Breast epithelium (tissue), 4 donors: Measurements from ENCODE around the gene EFEMP1. TPM values are rescaled to one million over a fixed set of nuclear protein-coding genes. Genes with fewer than 3 reads are reported as not detected.

Experiments
- DNase-seq, 2 donors: peaks; one replicate each; pipeline ENCODE4 v3.0.0-alpha.2; 2019; ENCODE audit warnings: low spot score in 2 of 2
- H3K27ac ChIP-seq, 2 donors: fragments of 200-600 bp; sonication (generic) in 1 of 2; one replicate each; pipeline ENCODE4 v1.5.1; 2016 to 2019; ENCODE audit warnings: mild to moderate bottlenecking in 1 of 2
- H3K27me3 ChIP-seq, 2 donors: fragments of 200-600 bp; sonication (generic) in 1 of 2; one replicate each; pipeline versions ENCODE4 v1.5.1 to v1.6.0; 2017 to 2019; ENCODE audit warnings: control low read depth in 1 of 2, mild to moderate bottlenecking in 1 of 2
- H3K36me3 ChIP-seq: fragments of 200-600 bp; one replicate; pipeline ENCODE4 v1.5.1; 2019
- H3K4me1 ChIP-seq, 2 donors: fragments of 200-600 bp; sonication (generic); one replicate each; pipeline ENCODE4 v1.5.1; 2016 to 2019; ENCODE audit warnings: control low read depth in 1 of 2
- H3K4me3 ChIP-seq, 3 donors: fragments of 200-600 bp; sonication (generic); 1 replicate in 2 of 3; 2 replicates in 1 of 3; pipeline ENCODE4 v1.5.1; 2016 to 2019; ENCODE audit warnings: mild to moderate bottlenecking in 3 of 3, moderate library complexity in 2 of 3
- H3K9me3 ChIP-seq, 2 donors: fragments of 200-600 bp; sonication (generic) in 1 of 2; one replicate each; pipeline ENCODE4 v1.5.1; 2016 to 2019; ENCODE audit warnings: control low read depth in 1 of 2
- CTCF ChIP-seq, 3 donors: fragments of 450-650 bp; IDR thresholded peaks; one replicate each; pipeline ENCODE4 v1.5.1; 2016 to 2017; ENCODE audit warnings: antibody characterized with exemption in 3 of 3, mild to moderate bottlenecking in 3 of 3, moderate library complexity in 3 of 3
- POLR2A ChIP-seq: fragments of 450-650 bp; IDR thresholded peaks from one replicate; pipeline ENCODE4 v1.6.1; 2016; ENCODE audit warnings: antibody characterized with exemption, mild to moderate bottlenecking, moderate library complexity
- POLR2AphosphoS5 ChIP-seq, 3 donors: sonication (generic); formaldehyde crosslinking; IDR thresholded peaks; one replicate each; pipeline ENCODE4 v1.6.1; 2017; ENCODE audit warnings: antibody characterized with exemption in 3 of 3
- intact Hi-C: fragments of 100-400 bp; cut with DNase I; formaldehyde crosslinking; loops from one replicate; pipeline ENCODE4 v1.15.1; 2023; ENCODE audit warnings: low total_unique reads
- total RNA-seq, 3 donors: library from RNA; depleted of rRNA; stranded (reverse); fragments of >200 nt; gene quantifications; one replicate each; pipeline ENCODE4 v1.1.0, GENCODE V29; 2016

Gene EFEMP1
- total RNA-seq, 3 donors from 2014 or later = 186 to 445 (median 273) TPM

- no peaks in the 10 kb centered on the region for H3K9me3 ChIP-seq
- H3K4me3 ChIP-seq = no peak overlapping the region
- no peaks in the 10 kb centered on the region for H3K36me3 ChIP-seq
- DNase-seq = no peak
- H3K27ac ChIP-seq = no peak overlapping the region
- H3K27me3 ChIP-seq = no peaks in the 10 kb centered on the region
- H3K4me1 ChIP-seq = no peaks in the 10 kb centered on the region
- no peak for TF ChIP-seq POLR2A
- peak in 1 of 3 donors; percentile 35 for TF ChIP-seq POLR2AphosphoS5 (IDR thresholded peaks at IDR 0.05)
- intact Hi-C loops = no loop called here
Measured at GRCh38 chr2:55883357-55883756, 40.2 kb downstream of the EFEMP1 start.

GRCh38 chr2:55882954-55883353 is 40.6 kb downstream of the EFEMP1 start:
- Histone ChIP-seq H3K36me3 (no peaks in the 10 kb centered on the region), H3K9me3 (no peaks in the 10 kb centered on the region), H3K4me1 (no peaks in the 10 kb centered on the region), H3K4me3 (no peak overlapping the region), H3K27ac (no peak overlapping the region), H3K27me3 (no peaks in the 10 kb centered on the region)
- intact Hi-C loops = no loop called here
- DNase-seq = no peak
- no peak for TF ChIP-seq POLR2AphosphoS5 (IDR thresholded peaks at IDR 0.05)
- no peak for TF ChIP-seq POLR2A
- TF ChIP-seq CTCF (IDR thresholded peaks at IDR 0.05) = no peak

GRCh38 chr2:55880416-55881143 is 43.0 kb downstream of the EFEMP1 start:
- intact Hi-C loops = no loop called here

DNA sequence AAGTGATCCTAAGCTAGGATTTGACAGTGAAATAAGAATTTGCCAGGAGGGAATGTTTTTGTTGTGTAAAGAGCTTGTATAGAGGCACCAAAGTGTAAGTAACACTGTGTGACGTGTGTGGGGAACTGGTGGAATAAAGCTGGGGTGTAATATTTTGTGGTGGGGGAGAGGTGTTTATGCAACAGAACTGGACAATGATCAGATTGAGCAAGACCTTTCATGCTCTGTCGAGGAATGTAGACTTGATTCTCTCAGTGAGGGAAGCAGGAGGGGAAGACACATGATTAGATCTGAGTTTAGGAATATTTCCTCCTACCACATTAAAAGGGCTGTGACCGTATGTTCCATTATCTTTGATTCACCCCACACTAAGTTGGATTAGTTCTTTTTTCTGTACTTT is 43.6 kb downstream of the EFEMP1 start:
- intact Hi-C loops = no loop called here
- peaks cover 3% of the 10 kb centered on the region for H3K36me3 ChIP-seq
- peak overlapping the region in 1 of 2 donors; percentile 45 for H3K27ac ChIP-seq
- no peaks in the 10 kb centered on the region for H3K9me3 ChIP-seq
- H3K4me1 ChIP-seq = no peaks in the 10 kb centered on the region
- no peak for TF ChIP-seq POLR2A
- TF ChIP-seq POLR2AphosphoS5 (IDR thresholded peaks at IDR 0.05) = no peak
- no peak for TF ChIP-seq CTCF (IDR thresholded peaks at IDR 0.05)
- no peak for DNase-seq
- H3K4me3 ChIP-seq = no peak overlapping the region
- H3K27me3 ChIP-seq = no peaks in the 10 kb centered on the region

More at GRCh38 chr2:55880416-55881143, 43.0 kb downstream of the EFEMP1 start:
- DNase-seq = no peak
- Histone ChIP-seq H3K4me1 (no peaks in the 10 kb centered on the region), H3K36me3 (peaks cover 3% of the 10 kb centered on the region), H3K4me3 (no peak overlapping the region), H3K9me3 (no peaks in the 10 kb centered on the region), H3K27me3 (no peaks in the 10 kb centered on the region), H3K27ac (peak overlapping the region; percentile 45 to 56)
- TF ChIP-seq POLR2AphosphoS5 (IDR thresholded peaks at IDR 0.05) (no peak), CTCF (IDR thresholded peaks at IDR 0.05) (no peak), POLR2A (no peak)

DNA sequence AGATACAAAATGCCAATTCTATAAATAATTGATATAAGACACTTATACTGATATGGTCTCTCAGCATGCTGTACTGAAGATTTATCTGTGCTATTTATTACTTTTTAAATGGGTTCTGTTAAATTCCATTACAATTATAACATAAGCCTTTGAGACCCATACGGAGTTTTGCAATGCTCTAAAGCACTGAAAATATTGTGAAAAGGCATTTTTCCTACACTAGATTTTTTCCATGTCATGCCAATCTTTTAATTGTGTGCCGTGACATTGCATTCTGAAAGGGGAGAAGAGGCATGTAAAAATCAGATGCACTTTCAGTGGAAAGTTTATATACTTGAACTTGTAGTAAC is 46.5 kb downstream of the EFEMP1 start:
- H3K36me3 ChIP-seq = peaks cover 3% of the 10 kb centered on the region
- no peak for TF ChIP-seq CTCF (IDR thresholded peaks at IDR 0.05)
- no peak for TF ChIP-seq POLR2A
- TF ChIP-seq POLR2AphosphoS5 (IDR thresholded peaks at IDR 0.05) = no peak
- no peak overlapping the region for H3K4me3 ChIP-seq
- intact Hi-C loops = no loop called here
- H3K4me1 ChIP-seq = no peaks in the 10 kb centered on the region
- no peaks in the 10 kb centered on the region for H3K27me3 ChIP-seq
- H3K27ac ChIP-seq = no peak overlapping the region
- DNase-seq = no peak
- H3K9me3 ChIP-seq = no peaks in the 10 kb centered on the region
